ENCODE measurements around the gene GBX2. TPM values are rescaled to one million over a fixed set of nuclear protein-coding genes. Genes with fewer than 3 reads are reported as not detected.

Gene GBX2
- total RNA-seq, 4 donors from 2014 or later: not detected

- Histone ChIP-seq H3K4me3 (no peak overlapping the region), H3K9me3 (peaks cover 0 to 26% (median 0%) of the 10 kb centered on the region in 3 donors), H3K27ac (no peak overlapping the region), H3K27me3 (peaks cover 82% of the 10 kb centered on the region), H3K4me1 (no peaks in the 10 kb centered on the region), H3K36me3 (no peaks in the 10 kb centered on the region)
- no peak for TF ChIP-seq POLR2A (IDR thresholded peaks at IDR 0.05)
- no peak for TF ChIP-seq EP300 (IDR thresholded peaks at IDR 0.05)
- no peak for TF ChIP-seq CTCF (IDR thresholded peaks at IDR 0.05)
- TF ChIP-seq POLR2AphosphoS5 (IDR thresholded peaks at IDR 0.05): no peak
- 67% methylated on average over 6 of the region's 6 CpGs; no CpG with 5 or more reads in 1 of the 2 donors for WGBS, 2 donors (ENCODE audit: low coverage in 1 of 2)
- no peak for ATAC-seq
These were observed 41.3 kb upstream of the GBX2 start for GRCh38 chr2:236209535-236209934.

- TF ChIP-seq POLR2AphosphoS5 (IDR thresholded peaks at IDR 0.05) (no peak), POLR2A (IDR thresholded peaks at IDR 0.05) (no peak), CTCF (IDR thresholded peaks at IDR 0.05) (no peak), EP300 (IDR thresholded peaks at IDR 0.05) (no peak)
- ATAC-seq: no peak
- Histone ChIP-seq H3K4me1 (no peaks in the 10 kb centered on the region), H3K9me3 (peaks cover 0 to 32% (median 0%) of the 10 kb centered on the region in 3 donors), H3K4me3 (no peak overlapping the region), H3K27me3 (peaks cover 83% of the 10 kb centered on the region), H3K27ac (no peak overlapping the region), H3K36me3 (no peaks in the 10 kb centered on the region)
- 58 to 61% methylated on average over 12 to 18 of the region's 28 CpGs for WGBS, 2 donors (ENCODE audit: low coverage in 1 of 2)
These were observed 40.1 kb upstream of the GBX2 start for GRCh38 chr2:236208019-236208926.

GRCh38 chr2:236207472-236207871, 39.3 kb upstream of the GBX2 start:
- H3K36me3 ChIP-seq: no peaks in the 10 kb centered on the region
- no peak for TF ChIP-seq POLR2AphosphoS5 (IDR thresholded peaks at IDR 0.05)
- no peak for TF ChIP-seq CTCF (IDR thresholded peaks at IDR 0.05)
- 58 to 80% methylated on average over 3 to 5 of the region's 11 CpGs for WGBS, 2 donors (ENCODE audit: low coverage in 1 of 2)
- peaks cover 0 to 32% (median 0%) of the 10 kb centered on the region in 3 donors for H3K9me3 ChIP-seq
- peaks cover 79% of the 10 kb centered on the region for H3K27me3 ChIP-seq
- no peak for ATAC-seq
- no peaks in the 10 kb centered on the region for H3K4me1 ChIP-seq
- no peak overlapping the region for H3K27ac ChIP-seq
- H3K4me3 ChIP-seq: no peak overlapping the region

- no peak overlapping the region for H3K27ac ChIP-seq
- no peaks in the 10 kb centered on the region for H3K36me3 ChIP-seq
- peaks cover 0 to 32% (median 0%) of the 10 kb centered on the region in 3 donors for H3K9me3 ChIP-seq
- TF ChIP-seq POLR2A (IDR thresholded peaks at IDR 0.05): no peak
- no peak for TF ChIP-seq CTCF (IDR thresholded peaks at IDR 0.05)
- no peak for TF ChIP-seq EP300 (IDR thresholded peaks at IDR 0.05)
- TF ChIP-seq POLR2AphosphoS5 (IDR thresholded peaks at IDR 0.05): no peak
- H3K27me3 ChIP-seq: peaks cover 65% of the 10 kb centered on the region
- H3K4me1 ChIP-seq: no peaks in the 10 kb centered on the region
- 77 to 100% methylated on average over 2 of the region's 2 CpGs for WGBS, 2 donors (ENCODE audit: low coverage in 1 of 2)
- no peak overlapping the region for H3K4me3 ChIP-seq
- no peak for ATAC-seq
These were observed 37.9 kb upstream of the GBX2 start for GRCh38 chr2:236205867-236206645.

Measured in gastroesophageal sphincter (tissue), 4 donors.